SK-MEL-5 (cell line): ENCODE results near the gene CCDC144A. TPM values are rescaled to one million over a fixed set of nuclear protein-coding genes. Genes with fewer than 3 reads are reported as not detected.
A peak's percentile ranks its signal among the peaks of the same experiment; 100 is the strongest.
"Not testable (repeated sequence)": the region's sequence is repeated elsewhere in the genome, so short reads cannot be mapped to it uniquely, and the experiment has no call there.

Experiments used
- DNase-seq: peaks from one replicate; pipeline ENCODE4 v3.0.0-alpha.2; 2016; ENCODE audit warnings: low read depth, low spot score
- in situ Hi-C: cut with HindIII; loops from 2 replicates; pipeline ENCODE4 v1.10.0; 2016; ENCODE audit warnings: low sequenced_read_pairs, high pct_unique_total_duplicates, low pct_unique_long_range_greater_than_20kb
- total RNA-seq: library from RNA; depleted of rRNA; stranded (reverse); fragments of >200 nt; shearing (Covaris generic); gene quantifications from 2 replicates; pipeline ENCODE4 v1.2.3, GENCODE V29; 2014

The CCDC144A gene
- total RNA-seq, 1 experiment from 2014 or later, result 0.61 TPM

GRCh38 chr17:16745492-16746203 is 55.6 kb downstream of the CCDC144A start:
- in situ Hi-C loops, DNase-seq: not testable (repeated sequence)

- in situ Hi-C loops, DNase-seq: not testable (repeated sequence)
These were observed 56.5 kb downstream of the CCDC144A start for GRCh38 chr17:16746571-16746970.

GRCh38 chr17:16750515-16750914 is 60.5 kb downstream of the CCDC144A start:
- in situ Hi-C loops, DNase-seq: not testable (repeated sequence)

DNA sequence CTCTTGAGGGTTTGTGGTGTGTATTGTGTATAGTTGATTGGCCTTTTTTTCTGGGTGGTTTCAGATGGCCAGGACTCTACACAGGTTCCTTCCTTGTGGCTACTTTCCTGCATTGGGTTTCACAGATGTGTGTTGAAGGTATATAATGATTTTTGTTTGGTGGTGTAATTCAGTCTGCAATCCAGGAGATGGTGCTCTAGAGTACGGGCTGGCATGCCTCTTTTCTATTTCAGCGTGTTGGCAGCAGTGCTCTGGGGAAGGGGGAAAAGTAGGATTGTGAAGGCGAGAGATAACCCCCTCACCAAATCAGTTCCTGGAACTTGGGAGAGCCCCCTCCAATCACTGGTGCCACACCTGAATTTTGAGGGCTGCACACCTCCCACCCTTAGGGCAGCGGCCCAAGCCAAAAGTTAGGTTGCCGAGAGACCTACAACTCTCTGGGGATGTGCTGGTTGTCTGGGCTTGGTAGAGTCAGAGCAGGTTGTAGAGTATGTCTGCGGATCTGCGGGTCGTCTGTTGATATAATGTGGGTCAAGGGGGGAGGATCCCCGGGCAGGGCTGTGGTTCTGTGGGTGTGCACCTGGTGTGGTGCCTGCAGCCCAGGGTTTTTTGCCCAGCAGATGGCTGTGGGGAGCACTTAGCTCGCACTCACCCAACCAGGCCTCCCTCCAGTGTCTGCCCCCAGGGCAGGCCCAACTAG is 61.3 kb downstream of the CCDC144A start:
- peak; percentile 43 for DNase-seq
- in situ Hi-C loops, result not testable (repeated sequence)

DNA sequence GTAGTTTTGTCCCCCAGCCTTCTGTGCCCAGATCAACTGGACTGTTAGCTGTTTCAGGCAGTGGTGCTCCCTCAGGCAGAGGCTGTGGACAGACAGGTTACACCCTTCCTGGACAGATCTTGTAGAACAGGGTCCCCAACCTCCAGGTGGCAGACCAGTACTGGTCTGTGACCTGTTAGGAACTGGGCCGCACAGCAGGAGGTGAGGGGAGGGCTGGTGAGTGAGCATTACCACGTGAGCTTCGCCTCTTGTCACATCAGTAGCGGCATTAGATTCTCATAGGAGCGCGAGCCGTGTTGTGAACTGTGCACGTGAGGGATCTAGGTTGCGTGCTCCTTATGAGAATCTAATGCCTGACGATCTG is 61.9 kb downstream of the CCDC144A start:
- DNase-seq, in situ Hi-C loops: not testable (repeated sequence)

- DNase-seq, in situ Hi-C loops: not testable (repeated sequence)
These were observed 67.5 kb downstream of the CCDC144A start for GRCh38 chr17:16757520-16757919.

GRCh38 chr17:16758177-16758576 is 68.1 kb downstream of the CCDC144A start:
- in situ Hi-C loops, DNase-seq: not testable (repeated sequence)

- DNase-seq, in situ Hi-C loops: not testable (repeated sequence)
These were observed 78.5 kb downstream of the CCDC144A start for GRCh38 chr17:16768290-16769175.

- in situ Hi-C loops, result not testable (repeated sequence)
These were observed 82.5 kb downstream of the CCDC144A start for GRCh38 chr17:16772394-16773145.

GRCh38 chr17:16773146-16773522 is 83.1 kb downstream of the CCDC144A start:
- in situ Hi-C loops, DNase-seq: not testable (repeated sequence)

More at GRCh38 chr17:16772394-16773145, 82.5 kb downstream of the CCDC144A start:
- not testable (repeated sequence) for DNase-seq

GRCh38 chr17:16787851-16788250 is 97.8 kb downstream of the CCDC144A start:
- in situ Hi-C loops, DNase-seq: not testable (repeated sequence)

DNA sequence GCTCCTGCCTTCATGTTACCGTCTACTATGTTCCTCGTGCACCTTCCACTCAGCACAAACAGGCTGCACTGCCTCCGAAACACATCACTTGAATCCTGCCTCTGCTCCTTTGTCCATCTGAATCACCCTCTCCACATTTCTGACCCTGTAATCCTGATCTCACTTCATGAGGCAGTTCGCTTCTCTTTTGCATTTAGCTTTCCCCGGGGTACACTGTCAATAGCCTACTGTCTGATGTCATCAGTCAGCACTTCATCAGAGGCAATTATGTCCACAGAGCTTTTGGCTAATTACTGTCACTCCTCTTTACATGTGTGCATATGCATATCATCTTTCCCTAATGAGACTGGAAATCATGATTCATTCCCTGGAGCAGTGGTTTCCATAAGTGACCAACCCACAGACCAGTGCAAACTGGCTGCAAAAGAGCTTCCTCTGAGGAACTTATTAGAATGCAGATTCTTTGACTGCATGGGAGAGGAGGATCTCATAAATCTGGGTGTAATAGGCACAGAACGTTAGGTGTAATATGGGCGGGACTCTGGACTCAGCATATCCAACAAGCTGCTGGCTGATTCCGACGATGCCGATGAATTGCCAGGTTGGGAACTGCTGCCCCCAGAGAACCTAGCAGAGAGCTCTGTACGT is 99.0 kb downstream of the CCDC144A start:
- in situ Hi-C loops, DNase-seq: not testable (repeated sequence)

DNA sequence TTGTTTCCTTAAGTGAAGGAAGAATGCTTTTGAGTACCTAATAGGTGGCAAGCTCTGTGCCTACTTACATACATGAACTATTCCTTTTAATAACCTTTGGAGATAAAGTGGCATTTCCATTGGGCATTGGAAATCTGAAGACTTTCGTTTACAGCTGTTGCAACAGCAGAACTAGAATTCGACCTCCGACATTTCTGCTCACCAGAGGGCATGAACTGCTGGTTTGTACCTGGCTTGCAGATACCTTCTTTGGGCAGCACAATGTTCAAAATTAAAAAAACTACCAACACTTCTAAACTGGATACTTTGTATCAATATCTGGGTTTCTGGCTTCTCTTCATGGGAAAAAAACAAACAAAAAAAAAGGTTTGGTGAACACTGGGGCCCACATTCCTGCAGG is 99.6 kb downstream of the CCDC144A start:
- DNase-seq, in situ Hi-C loops: not testable (repeated sequence)

DNA sequence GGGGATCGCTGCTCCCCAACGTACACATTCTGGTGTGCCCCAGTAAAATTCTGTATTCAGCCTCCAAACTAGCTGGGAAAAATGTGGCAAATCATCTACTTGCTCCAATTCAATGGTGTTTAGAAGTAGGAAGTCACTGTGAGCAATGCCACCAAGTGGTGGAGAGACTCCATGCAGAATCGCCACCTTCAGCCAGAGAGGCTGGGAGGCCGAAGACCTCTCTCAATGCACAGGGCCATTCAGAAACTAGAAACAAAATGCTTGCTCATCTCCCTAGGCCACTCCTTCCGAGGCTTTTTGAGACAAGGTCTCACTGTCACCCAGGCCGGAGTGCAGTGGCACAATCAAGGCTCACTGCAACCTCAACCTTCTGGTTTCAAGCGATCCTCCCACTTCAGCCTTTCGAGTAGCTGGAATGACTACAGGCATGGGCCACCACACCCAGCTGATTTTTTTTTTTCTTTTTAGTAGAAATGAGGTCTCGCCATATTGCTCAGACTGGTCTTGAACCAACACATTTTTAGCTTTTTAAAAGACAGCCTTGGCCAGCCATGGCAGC is 100.4 kb downstream of the CCDC144A start:
- not testable (repeated sequence) for DNase-seq

GRCh38 chr17:16794215-16794614 is 104.2 kb downstream of the CCDC144A start:
- DNase-seq, in situ Hi-C loops: not testable (repeated sequence)

More for the DNA sequence above, 100.4 kb downstream of the CCDC144A start:
- in situ Hi-C loops, result not testable (repeated sequence)

GRCh38 chr17:16795894-16796293 is 105.9 kb downstream of the CCDC144A start:
- DNase-seq, in situ Hi-C loops: not testable (repeated sequence)
